Retina (tissue), 1 donor: ENCODE data around the gene HIPK2.
"Not testable (repeated sequence)": the region's sequence is repeated elsewhere in the genome, so short reads cannot be mapped to it uniquely, and the experiment has no call there.

Experiments used
- DNase-seq: peaks from one replicate; pipeline ENCODE4 v3.0.0-alpha.2; 2016

Gene HIPK2

DNA sequence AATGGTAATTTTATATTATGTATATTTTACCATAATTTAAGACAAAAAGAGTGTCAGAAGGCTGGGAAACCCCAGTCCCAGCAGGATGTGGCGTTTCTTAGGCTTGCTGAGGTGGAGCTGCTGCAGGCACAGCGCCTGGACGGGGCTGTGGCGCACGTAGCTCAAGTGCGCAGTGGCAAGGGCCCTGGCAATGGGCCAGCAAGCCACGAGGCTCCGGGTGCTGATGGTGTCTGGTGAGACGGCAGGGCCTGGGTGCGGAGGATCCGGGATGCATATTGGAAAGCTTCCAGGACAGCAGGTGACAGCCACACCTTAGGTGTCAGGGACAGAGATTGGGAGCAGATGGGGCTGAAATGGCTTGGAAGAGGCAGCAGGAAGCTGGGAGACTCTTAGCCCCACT, 217.1 kb downstream of the HIPK2 start:
- no peak for DNase-seq

- DNase-seq = no peak
These were observed 217.6 kb downstream of the HIPK2 start for GRCh38 chr7:139560199-139560598.

DNA sequence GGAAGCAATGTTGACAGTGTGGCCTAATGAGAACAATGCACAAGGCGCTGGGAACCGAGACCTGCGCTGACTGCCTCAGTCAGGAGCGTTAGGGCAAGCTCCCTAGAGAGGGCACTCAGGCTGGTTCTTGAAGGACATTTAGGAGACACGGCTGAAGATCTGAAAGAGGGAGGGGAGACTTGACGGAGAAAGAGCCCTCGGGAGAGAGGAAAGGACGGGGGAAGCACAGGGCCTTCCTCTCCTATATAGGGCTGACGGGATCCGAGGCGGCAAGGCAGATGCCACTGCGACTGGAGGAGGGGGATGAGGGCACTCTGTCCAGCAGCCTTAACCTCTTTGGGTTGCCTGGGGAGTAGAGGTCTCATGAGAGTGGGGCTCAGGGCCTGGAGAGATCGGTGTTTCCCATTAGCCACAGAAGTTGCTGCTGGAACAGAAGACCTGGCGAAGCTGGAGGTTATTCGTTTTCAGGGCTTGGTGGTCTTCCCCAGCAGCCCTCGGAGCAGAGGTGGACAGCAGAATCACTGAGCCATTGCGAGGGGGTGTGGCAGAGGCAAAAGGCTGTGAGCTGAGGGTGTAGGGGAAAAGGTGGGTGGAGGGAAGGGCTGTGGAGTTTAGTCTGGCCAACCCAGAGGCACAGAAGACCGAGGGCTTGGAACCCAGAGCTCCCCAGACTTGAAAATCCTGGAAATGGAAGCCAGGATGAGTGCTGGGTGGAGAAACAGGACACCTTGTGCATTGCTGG, 218.3 kb downstream of the HIPK2 start:
- DNase-seq = no peak

GRCh38 chr7:139557857-139558581, 219.8 kb downstream of the HIPK2 start:
- DNase-seq = no peak

DNA sequence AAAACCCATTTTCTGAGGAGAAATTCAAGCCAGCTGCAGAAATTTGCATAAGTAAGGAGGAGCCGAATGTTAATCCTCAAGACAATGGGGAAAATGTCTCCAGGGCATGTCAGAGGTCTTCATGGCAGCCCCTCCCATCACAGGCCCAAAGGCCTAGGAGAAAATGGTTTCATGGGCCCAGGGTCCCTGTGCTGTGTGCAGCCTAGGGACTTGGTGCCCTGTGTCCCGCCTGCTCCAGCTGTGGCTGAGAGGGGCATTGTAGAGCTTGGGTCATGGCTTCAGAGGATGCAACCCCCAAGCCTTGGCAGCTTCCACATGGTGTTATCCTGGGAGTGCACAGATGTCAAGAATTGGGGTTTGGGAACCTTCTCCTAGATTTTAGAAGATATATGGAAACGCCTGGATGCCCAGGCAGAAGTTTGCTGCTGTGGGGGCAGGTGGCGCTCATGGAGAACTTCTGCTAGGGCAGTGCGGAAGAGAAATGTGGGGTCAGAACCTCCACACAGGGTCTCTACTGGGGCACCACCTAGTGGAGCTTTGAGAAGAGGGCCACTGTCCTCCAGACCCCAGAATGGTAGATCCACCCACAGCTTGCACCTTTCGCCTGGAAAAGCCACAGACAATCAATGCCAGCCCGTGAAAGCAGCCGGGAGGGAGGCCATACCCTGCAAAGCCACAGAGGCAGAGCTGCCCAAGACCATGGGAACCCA, 223.7 kb downstream of the HIPK2 start:
- DNase-seq = not testable (repeated sequence)

DNA sequence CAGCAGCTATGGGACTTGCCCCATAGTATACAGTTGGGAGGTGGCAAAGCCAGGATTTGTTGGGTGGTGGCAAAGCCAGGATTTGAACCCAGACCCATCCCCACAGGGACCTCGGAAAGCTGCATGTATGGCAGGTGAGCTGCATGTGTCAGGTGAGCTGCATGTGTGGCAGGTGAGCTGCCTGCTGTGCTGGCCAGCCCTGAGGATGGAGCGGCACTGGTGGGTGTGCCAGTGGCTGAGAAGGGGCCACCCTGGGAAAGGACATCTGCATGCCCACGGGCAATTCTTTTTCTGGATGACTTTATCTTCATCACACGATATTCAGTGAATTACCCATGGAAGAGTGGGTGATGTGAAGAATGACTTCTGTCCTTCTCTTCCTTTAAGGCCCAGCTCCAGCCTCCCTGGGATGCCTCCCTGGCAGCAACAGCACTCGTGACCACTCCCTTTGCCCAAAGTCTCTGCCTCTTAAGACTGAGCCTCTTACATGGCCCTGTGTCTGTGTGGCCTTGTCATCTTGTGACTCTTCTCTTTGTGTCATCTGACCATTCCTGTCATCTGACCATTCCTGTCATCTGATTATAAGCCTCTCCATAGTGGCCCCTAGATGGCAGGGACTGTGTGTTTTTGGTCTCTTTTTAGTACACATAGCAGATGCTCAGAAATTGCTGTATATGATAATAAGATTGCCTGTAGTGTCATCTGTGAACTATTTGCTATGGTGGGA, 229.3 kb downstream of the HIPK2 start:
- DNase-seq = no peak

DNA sequence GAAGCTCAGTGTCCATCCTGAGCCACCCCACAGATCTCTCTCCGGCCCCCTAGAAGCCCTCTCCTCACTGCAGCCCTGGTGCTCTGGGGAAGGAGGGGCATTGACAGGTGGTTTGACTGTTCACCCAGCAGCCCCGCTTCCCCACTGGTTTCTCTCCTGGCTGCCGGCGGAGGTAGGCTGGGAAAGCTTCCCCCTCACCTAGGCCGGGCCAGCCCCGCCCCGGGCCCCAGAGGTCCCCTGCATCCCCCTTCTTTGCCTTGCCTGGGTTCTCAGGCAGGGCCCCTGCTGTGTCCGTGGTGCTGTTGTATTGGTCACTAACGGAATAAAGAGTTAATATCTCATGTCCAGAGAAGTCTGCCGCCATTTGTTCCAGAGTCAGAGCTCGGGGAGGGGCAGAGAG, 233.2 kb downstream of the HIPK2 start:
- DNase-seq = no peak

- DNase-seq = no peak
These were observed 233.8 kb downstream of the HIPK2 start for GRCh38 chr7:139543801-139544603.

GRCh38 chr7:139542308-139543151, 235.3 kb downstream of the HIPK2 start:
- no peak for DNase-seq

GRCh38 chr7:139541600-139542307, 236.0 kb downstream of the HIPK2 start:
- no peak for DNase-seq

GRCh38 chr7:139540203-139540602, 237.6 kb downstream of the HIPK2 start:
- DNase-seq = no peak

- no peak for DNase-seq
These were observed 238.7 kb downstream of the HIPK2 start for GRCh38 chr7:139538881-139539635.

DNA sequence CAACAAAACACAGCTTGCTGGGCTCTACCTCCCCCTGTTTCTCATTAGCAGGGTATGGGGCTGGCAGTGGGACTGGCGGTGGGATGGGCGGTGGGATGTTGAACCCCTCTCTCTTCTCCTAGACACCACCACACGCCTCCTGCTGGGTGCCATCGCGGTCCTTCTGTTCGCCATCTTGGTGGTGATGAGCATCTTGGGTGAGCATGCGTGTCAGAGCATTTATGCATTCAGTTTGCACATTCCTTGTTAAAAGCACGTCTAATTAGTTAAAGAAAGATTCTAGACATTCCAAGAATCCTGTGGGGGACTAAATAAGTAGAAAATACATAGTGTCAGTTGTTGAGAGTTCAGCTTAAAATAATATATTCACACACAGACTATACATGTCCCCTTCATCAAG, 241.6 kb downstream of the HIPK2 start:
- no peak for DNase-seq

- DNase-seq = no peak
These were observed 242.7 kb downstream of the HIPK2 start for GRCh38 chr7:139534966-139535651.

DNA sequence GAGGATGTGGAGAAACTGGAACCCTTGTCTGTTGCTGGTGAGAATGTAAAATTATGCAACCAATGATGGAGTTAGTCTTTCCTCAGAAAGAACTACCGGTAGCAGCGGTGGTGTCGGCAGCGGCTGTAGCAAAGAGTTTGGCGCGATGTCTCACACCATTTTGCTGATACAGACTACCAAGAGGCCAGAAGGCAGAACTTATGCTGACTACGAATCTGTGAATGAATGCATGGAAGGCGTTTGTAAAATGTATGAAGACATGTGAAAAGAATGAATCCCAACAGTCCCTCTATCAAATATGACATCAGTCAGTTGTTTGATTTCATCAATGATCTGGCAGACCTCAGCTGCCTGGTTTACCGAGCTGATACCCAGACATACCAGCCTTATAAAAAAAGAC, 243.7 kb downstream of the HIPK2 start:
- no peak for DNase-seq

DNA sequence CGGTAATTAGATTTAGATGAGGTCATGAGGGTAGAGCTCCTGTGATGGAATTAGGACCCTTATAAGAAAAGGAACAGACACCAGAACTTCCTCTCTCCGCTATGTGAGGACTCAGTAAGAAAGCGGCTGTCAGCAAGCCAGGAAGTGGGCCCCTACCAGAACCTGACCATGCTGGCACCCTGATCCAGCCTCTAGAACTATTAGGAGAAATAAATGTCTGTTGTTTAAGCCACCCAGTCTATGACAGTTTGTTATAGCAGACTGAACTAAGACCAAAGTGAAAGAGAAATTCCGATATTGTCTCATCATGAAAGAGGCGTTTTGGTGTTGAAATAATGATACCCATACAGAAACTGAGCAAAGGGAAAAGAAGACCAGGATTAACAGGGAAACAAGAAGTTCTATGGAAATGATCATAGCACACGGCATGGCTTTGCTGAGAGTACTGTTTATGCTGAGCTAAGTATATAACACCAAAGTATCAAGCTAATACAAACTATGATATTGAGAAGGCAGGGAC, 245.1 kb downstream of the HIPK2 start:
- no peak for DNase-seq

- no peak for DNase-seq
These were observed 246.7 kb downstream of the HIPK2 start for GRCh38 chr7:139531094-139531493.

GRCh38 chr7:139526578-139527544, 250.9 kb downstream of the HIPK2 start:
- no peak for DNase-seq
